ENCODE data around the gene MEGF6. TPM values are rescaled to one million over a fixed set of nuclear protein-coding genes. Genes with fewer than 3 reads are reported as not detected.

Gene MEGF6
- total and polyA plus RNA-seq, 11 donors, result 1.9 to 16.2 (median 5.1) TPM

GRCh38 chr1:3465091-3465934, 146.0 kb downstream of the MEGF6 start:
- 82 to 86% (median 84%) methylated on average over 25 to 28 of the region's 28 CpGs for WGBS, 4 donors
- TF ChIP-seq CTCF (IDR thresholded peaks at IDR 0.05) (no peak), POLR2A (IDR thresholded peaks at IDR 0.05) (no peak)
- intact Hi-C loops (cut with DNase I), result no loop called here
- H3K27me3 ChIP-seq, result no peaks in the 10 kb centered on the region
- no peaks in the 10 kb centered on the region for H3K36me3 ChIP-seq
- no peak overlapping the region for H3K27ac ChIP-seq
- no peak overlapping the region for H3K4me3 ChIP-seq
- ATAC-seq, result no peak
- peaks cover 0 to 8% (median 2%) of the 10 kb centered on the region in 12 donors for H3K4me1 ChIP-seq
- H3K9me3 ChIP-seq, result no peaks in the 10 kb centered on the region
- DNase-seq, result peak in 3 of 5 donors; percentile 16 to 62 (median 17)

- Histone ChIP-seq H3K4me1 (peaks cover 0 to 11% (median 2%) of the 10 kb centered on the region in 12 donors), H3K27me3 (no peaks in the 10 kb centered on the region), H3K36me3 (no peaks in the 10 kb centered on the region), H3K4me3 (no peak overlapping the region), H3K27ac (no peak overlapping the region), H3K9me3 (no peaks in the 10 kb centered on the region)
- no peak for TF ChIP-seq POLR2A (IDR thresholded peaks at IDR 0.05)
- DNase-seq (peak in 2 of 5 donors; percentile 13 to 18), ATAC-seq (no peak)
- intact Hi-C loops (cut with DNase I), result no loop called here
- WGBS, 4 donors, result 91 to 100% (median 92%) methylated on average over 4 to 11 of the region's 11 CpGs
These were observed 146.7 kb downstream of the MEGF6 start for GRCh38 chr1:3464649-3465025.

GRCh38 chr1:3463891-3464648, 147.2 kb downstream of the MEGF6 start:
- H3K9me3 ChIP-seq, result no peaks in the 10 kb centered on the region
- WGBS, 4 donors, result 89 to 95% (median 92%) methylated on average over 13 to 21 of the region's 21 CpGs
- no peak for ATAC-seq

GRCh38 chr1:3463408-3463863, 147.9 kb downstream of the MEGF6 start:
- intact Hi-C loops (cut with DNase I), result no loop called here
- DNase-seq, result peak in 3 of 5 donors; percentile 7 to 37 (median 15)
- TF ChIP-seq POLR2A (IDR thresholded peaks at IDR 0.05) (no peak), CTCF (IDR thresholded peaks at IDR 0.05) (no peak)
- Histone ChIP-seq H3K27me3 (no peaks in the 10 kb centered on the region), H3K4me3 (no peak overlapping the region), H3K4me1 (peaks cover 0 to 12% (median 4%) of the 10 kb centered on the region in 12 donors), H3K9me3 (no peaks in the 10 kb centered on the region), H3K36me3 (no peaks in the 10 kb centered on the region), H3K27ac (no peak overlapping the region)
- 85 to 93% (median 90%) methylated on average over 5 to 20 of the region's 20 CpGs for WGBS, 4 donors
- no peak for ATAC-seq

More at GRCh38 chr1:3463891-3464648, 147.2 kb downstream of the MEGF6 start:
- Histone ChIP-seq H3K36me3 (no peaks in the 10 kb centered on the region), H3K27me3 (no peaks in the 10 kb centered on the region), H3K4me1 (peaks cover 0 to 11% (median 2%) of the 10 kb centered on the region in 12 donors), H3K27ac (no peak overlapping the region), H3K4me3 (no peak overlapping the region)
- intact Hi-C loops (cut with DNase I), result no loop called here
- TF ChIP-seq POLR2A (IDR thresholded peaks at IDR 0.05), result no peak
- TF ChIP-seq CTCF (IDR thresholded peaks at IDR 0.05), result no peak
- DNase-seq, result peak in 3 of 5 donors; percentile 14 to 54 (median 22)

All from heart left ventricle (tissue), 16 donors.